ENCODE data around the gene DOCK3.
"Not testable (repeated sequence)": the region's sequence is repeated elsewhere in the genome, so short reads cannot be mapped to it uniquely, and the experiment has no call there.

Gene DOCK3

GRCh38 chr3:51269466-51269865 lies 594.7 kb downstream of the DOCK3 start:
- no peak for DNase-seq

DNA sequence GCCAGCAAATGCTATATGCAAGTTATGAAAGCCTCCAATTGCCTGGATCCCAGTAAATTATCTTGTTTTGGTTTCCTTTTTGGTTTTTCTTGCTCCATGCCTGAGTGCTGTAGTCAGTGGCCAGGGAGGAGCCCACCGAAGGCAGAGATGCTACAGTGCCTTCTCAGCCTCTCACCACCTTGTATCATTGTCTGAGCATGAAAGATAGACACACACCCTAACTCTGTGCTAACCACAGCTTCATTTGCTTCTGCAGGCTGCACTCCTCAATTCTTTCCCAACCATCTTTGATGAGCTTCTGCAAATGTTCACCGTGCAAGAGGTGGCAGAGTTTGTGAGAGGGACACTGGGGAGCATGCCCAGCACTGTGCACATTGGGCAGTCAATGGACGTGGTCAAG lies 595.8 kb downstream of the DOCK3 start:
- DNase-seq: no peak

- DNase-seq: no peak
Measured at GRCh38 chr3:51271172-51271571, 596.4 kb downstream of the DOCK3 start.

GRCh38 chr3:51274052-51274451 lies 599.3 kb downstream of the DOCK3 start:
- no peak for DNase-seq

- DNase-seq: no peak
Measured at GRCh38 chr3:51275111-51275805, 600.5 kb downstream of the DOCK3 start.

GRCh38 chr3:51276046-51276445 lies 601.3 kb downstream of the DOCK3 start:
- no peak for DNase-seq

DNA sequence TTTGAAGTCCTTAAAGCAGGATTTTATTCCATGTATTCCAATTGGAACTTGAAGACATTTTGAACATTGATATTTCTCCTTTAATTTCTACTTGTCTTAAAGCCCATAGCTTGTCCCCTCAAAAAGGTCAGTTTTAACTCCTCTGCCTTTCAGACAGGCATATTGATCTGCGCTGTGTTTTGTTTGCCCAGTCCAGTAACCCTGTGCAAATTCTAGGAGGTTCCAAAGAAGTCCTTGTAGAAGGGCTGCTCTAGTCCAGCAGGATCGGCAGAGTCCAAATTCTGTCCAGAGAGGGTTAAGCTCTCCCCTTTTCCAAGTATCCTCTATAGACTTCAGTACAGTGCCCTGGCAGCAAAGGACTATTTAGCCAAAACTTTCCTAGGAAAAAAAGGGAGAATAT lies 604.7 kb downstream of the DOCK3 start:
- no peak for DNase-seq

DNA sequence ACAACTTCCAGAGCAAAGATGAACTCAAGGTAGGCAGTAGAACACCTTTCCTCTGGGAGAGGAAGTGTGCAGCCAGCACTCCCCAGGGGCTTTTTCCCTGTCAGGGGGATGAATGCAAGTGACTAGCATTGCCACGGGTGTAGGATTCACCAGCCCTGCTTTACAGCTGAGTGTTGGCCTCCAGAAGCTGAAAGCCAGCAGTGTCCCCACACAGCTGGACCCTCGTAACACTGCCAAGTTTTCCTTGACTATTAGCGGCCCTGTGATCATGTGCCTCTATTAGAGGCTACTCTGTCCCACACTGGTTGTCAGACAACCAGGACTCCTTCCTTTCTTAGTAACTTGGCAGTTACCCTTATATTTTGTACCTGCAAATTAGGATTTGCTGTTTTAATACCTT lies 605.4 kb downstream of the DOCK3 start:
- no peak for DNase-seq

GRCh38 chr3:51282931-51283330 lies 608.2 kb downstream of the DOCK3 start:
- no peak for DNase-seq

DNA sequence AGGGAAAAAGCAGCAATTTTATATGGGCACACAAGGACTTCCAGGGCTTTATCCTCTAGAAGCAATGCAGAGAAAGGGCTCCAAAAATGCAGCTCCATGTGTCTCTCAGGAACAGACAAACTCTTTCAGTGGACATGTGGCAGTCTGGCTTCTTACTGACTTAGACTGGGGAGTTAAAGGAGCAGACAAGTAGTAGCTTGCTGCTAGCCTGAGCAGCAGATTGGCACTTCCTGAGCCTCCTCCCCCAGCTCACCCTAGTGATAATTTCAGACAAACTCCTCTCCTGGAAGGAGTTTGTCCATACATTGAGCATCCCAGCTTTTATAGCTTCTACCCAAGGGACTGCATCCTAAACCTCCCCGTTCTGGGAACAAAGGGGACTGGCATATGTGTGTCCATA lies 608.7 kb downstream of the DOCK3 start:
- DNase-seq: no peak

DNA sequence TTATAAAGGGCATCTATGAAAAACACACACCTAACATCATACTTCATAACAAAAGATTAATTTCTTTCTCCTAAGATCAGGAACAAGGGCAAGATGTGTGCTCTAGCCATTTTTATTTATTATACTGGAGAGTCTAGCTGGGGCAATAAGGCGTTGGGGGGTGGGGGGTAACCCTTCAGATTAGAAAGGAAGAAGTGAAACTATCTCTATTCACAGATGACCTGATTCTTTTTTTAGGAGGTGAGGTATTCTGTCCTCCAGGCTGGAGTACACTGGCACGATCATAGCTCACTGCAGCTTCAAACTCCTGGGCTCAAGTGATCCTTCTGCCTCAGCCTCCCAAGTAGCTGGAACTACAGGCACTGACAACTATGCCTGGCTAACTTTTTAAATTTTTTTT lies 620.9 kb downstream of the DOCK3 start:
- DNase-seq: no peak

GRCh38 chr3:51297333-51297732 lies 622.6 kb downstream of the DOCK3 start:
- no peak for DNase-seq

GRCh38 chr3:51304230-51304629 lies 629.5 kb downstream of the DOCK3 start:
- DNase-seq: no peak

- DNase-seq: no peak
Measured at GRCh38 chr3:51306093-51306492, 631.4 kb downstream of the DOCK3 start.

GRCh38 chr3:51307458-51307857 lies 632.7 kb downstream of the DOCK3 start:
- DNase-seq: no peak

- DNase-seq: not testable (repeated sequence)
Measured at GRCh38 chr3:51307945-51308607, 633.3 kb downstream of the DOCK3 start.

- DNase-seq: no peak
Measured at GRCh38 chr3:51311055-51311454, 636.3 kb downstream of the DOCK3 start.

DNA sequence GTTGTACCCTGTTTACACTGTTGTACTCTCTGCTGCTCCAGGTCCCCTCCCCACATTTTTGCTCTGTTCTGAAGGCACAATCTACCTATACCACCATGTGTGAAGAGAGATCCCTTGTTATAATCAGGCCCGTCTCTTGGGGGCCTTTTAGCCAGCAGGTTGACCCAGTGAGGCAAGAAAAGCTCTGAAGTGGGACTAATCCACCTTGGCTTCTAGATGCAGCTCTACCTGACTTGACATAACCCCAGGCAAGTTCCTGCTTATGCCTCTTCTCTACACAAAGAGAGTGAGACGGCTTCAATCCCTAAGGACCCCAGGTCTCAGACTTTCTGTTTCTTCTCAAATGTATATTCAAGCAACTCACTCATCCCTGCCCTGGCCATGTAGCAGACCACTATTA lies 653.5 kb downstream of the DOCK3 start:
- DNase-seq: no peak

GRCh38 chr3:51330046-51330445 lies 655.3 kb downstream of the DOCK3 start:
- DNase-seq: no peak

- DNase-seq: no peak
Measured at GRCh38 chr3:51332156-51332555, 657.4 kb downstream of the DOCK3 start.

DNA sequence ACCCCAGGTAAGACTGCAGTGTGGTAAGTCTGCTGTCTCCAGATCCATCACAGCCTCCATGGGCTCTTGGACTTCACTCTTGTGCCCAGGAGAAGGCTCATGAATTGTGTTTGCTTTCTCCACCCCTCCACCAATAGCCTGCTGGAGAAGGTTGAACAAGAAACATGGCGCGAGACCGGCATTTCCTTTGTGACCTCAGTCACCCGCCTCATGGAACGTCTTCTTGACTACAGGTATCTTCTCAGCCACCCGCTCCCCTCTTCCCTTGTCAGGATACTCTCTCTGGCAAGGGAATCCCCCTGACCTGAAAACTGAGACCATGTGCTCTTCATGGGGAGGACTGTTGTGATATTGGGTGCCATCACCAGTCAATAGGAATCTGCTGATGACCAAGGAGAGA lies 658.3 kb downstream of the DOCK3 start:
- no peak for DNase-seq

- DNase-seq: no peak
Measured at GRCh38 chr3:51336261-51336660, 661.5 kb downstream of the DOCK3 start.

DNA sequence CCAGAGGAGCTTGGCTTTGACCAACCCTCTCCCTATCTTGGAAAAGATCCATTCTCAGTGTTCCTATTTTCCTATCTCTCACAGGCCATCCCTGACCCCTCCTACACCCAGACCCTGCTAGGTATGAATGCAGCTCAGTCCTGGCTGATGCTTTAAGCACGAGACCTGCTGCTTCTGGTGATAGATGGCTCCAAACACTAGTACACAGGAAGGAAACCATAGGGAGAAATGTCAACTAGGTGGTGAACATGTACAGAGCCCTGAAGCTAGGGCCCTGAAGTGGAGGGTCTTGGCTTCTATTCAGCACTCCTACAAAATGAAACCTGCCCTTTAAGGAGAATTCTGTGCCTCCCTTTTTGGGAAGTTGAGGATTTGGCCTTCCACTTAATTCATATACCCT lies 662.9 kb downstream of the DOCK3 start:
- DNase-seq: no peak

DNA sequence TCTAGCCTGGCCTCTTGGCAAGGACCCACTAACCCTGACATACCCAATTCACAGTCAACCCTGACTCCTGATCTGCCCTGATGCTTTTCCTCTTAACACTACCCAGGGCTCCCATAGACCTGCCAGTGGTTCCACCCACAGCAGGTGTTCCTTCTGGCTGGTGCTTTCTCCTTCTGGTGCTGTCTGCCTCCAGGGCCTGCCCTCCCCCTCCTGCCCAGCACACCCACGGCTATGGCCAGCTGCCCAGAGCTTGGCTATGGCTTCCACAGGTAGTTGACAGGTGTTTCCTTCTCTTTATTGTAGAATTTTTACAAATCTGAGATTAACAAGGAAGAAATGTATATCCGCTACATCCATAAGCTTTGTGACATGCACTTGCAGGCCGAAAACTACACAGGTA lies 663.9 kb downstream of the DOCK3 start:
- no peak for DNase-seq

Measured in COR-L47 (cell line).